NCI-H2107 treated with DMSO at 0.1 percent for 48 hours (cell line): ENCODE measurements around the gene SYNPO2.
"Not testable (repeated sequence)": the region's sequence is repeated elsewhere in the genome, so short reads cannot be mapped to it uniquely, and the experiment has no call there.

Experiments used
- DNase-seq: peaks from one replicate; lab custom pipeline; 2025; ENCODE audit not compliant: unreplicated experiment; lab: John Stamatoyannopoulos, UW

Gene SYNPO2

GRCh38 chr4:119029847-119030535 is 141.3 kb downstream of the SYNPO2 start:
- no peak for DNase-seq

GRCh38 chr4:119030536-119030890 is 141.9 kb downstream of the SYNPO2 start:
- DNase-seq: no peak

GRCh38 chr4:119031218-119031617 is 142.6 kb downstream of the SYNPO2 start:
- no peak for DNase-seq

- DNase-seq: no peak
These were observed 144.4 kb downstream of the SYNPO2 start for GRCh38 chr4:119032921-119033685.

- DNase-seq: no peak
These were observed 145.8 kb downstream of the SYNPO2 start for GRCh38 chr4:119034276-119035008.

GRCh38 chr4:119035951-119036737 is 147.5 kb downstream of the SYNPO2 start:
- no peak for DNase-seq

- DNase-seq: no peak
These were observed 149.1 kb downstream of the SYNPO2 start for GRCh38 chr4:119037709-119038108.

GRCh38 chr4:119038116-119038841 is 149.6 kb downstream of the SYNPO2 start:
- no peak for DNase-seq

- DNase-seq: no peak
These were observed 150.5 kb downstream of the SYNPO2 start for GRCh38 chr4:119039160-119039559.

GRCh38 chr4:119039779-119040178 is 151.1 kb downstream of the SYNPO2 start:
- DNase-seq: no peak

- no peak for DNase-seq
These were observed 151.6 kb downstream of the SYNPO2 start for GRCh38 chr4:119040261-119040660.

GRCh38 chr4:119040694-119041185 is 152.1 kb downstream of the SYNPO2 start:
- no peak for DNase-seq

- no peak for DNase-seq
These were observed 152.7 kb downstream of the SYNPO2 start for GRCh38 chr4:119041396-119041795.

GRCh38 chr4:119041951-119042560 is 153.4 kb downstream of the SYNPO2 start:
- DNase-seq: peak; percentile 45

GRCh38 chr4:119046263-119046662 is 157.6 kb downstream of the SYNPO2 start:
- DNase-seq: no peak

GRCh38 chr4:119047059-119047458 is 158.4 kb downstream of the SYNPO2 start:
- DNase-seq: not testable (repeated sequence)

GRCh38 chr4:119048446-119048845 is 159.8 kb downstream of the SYNPO2 start:
- DNase-seq: no peak

- no peak for DNase-seq
These were observed 160.7 kb downstream of the SYNPO2 start for GRCh38 chr4:119049342-119049741.

- DNase-seq: no peak
These were observed 162.0 kb downstream of the SYNPO2 start for GRCh38 chr4:119050527-119051090.

- no peak for DNase-seq
These were observed 164.6 kb downstream of the SYNPO2 start for GRCh38 chr4:119053245-119053644.
